GM21367 (cell line): ENCODE measurements around the gene TMEM106B.
A peak's percentile ranks its signal among the peaks of the same experiment; 100 is the strongest.

Experiments
- ATAC-seq: cut with Tn5 transposase; IDR thresholded peaks from one replicate; pipeline ENCODE4 v1.9.1; 2021; ENCODE audit not compliant: unreplicated experiment

Gene TMEM106B

GRCh38 chr7:12226756-12227155 is 15.7 kb downstream of the TMEM106B start:
- no peak for ATAC-seq

- ATAC-seq = no peak
These were observed 16.9 kb downstream of the TMEM106B start for GRCh38 chr7:12228024-12228423.

GRCh38 chr7:12229046-12229445 is 18.0 kb downstream of the TMEM106B start:
- ATAC-seq = no peak

- ATAC-seq = no peak
These were observed 20.0 kb downstream of the TMEM106B start for GRCh38 chr7:12231097-12231496.

- ATAC-seq = peak; percentile 64
These were observed 22.1 kb downstream of the TMEM106B start for GRCh38 chr7:12233175-12233574.

- ATAC-seq = no peak
These were observed 23.3 kb downstream of the TMEM106B start for GRCh38 chr7:12234334-12234865.

GRCh38 chr7:12235970-12236369 is 24.9 kb downstream of the TMEM106B start:
- no peak for ATAC-seq

GRCh38 chr7:12237007-12237406 is 25.9 kb downstream of the TMEM106B start:
- ATAC-seq = no peak

- no peak for ATAC-seq
These were observed 28.7 kb downstream of the TMEM106B start for GRCh38 chr7:12239806-12240205.

- ATAC-seq = peak; percentile 51
These were observed 33.0 kb downstream of the TMEM106B start for GRCh38 chr7:12244129-12244528.

- ATAC-seq = no peak
These were observed 33.6 kb downstream of the TMEM106B start for GRCh38 chr7:12244694-12245093.

- ATAC-seq = no peak
These were observed 38.6 kb downstream of the TMEM106B start for GRCh38 chr7:12249706-12250105.

GRCh38 chr7:12250232-12250631 is 39.1 kb downstream of the TMEM106B start:
- no peak for ATAC-seq

- ATAC-seq = no peak
These were observed 45.0 kb downstream of the TMEM106B start for GRCh38 chr7:12256090-12256489.

- peak; percentile 100 for ATAC-seq
These were observed 46.5 kb downstream of the TMEM106B start for GRCh38 chr7:12257582-12257981.

GRCh38 chr7:12258074-12258473 is 47.0 kb downstream of the TMEM106B start:
- ATAC-seq = no peak

GRCh38 chr7:12267542-12267941 is 56.4 kb downstream of the TMEM106B start:
- ATAC-seq = no peak

GRCh38 chr7:12269100-12269895 is 58.2 kb downstream of the TMEM106B start:
- no peak for ATAC-seq

- ATAC-seq = no peak
These were observed 69.9 kb downstream of the TMEM106B start for GRCh38 chr7:12281038-12281437.

GRCh38 chr7:12287901-12288300 is 76.8 kb downstream of the TMEM106B start:
- ATAC-seq = no peak

- ATAC-seq = no peak
These were observed 78.9 kb downstream of the TMEM106B start for GRCh38 chr7:12289996-12290395.

- ATAC-seq = no peak
These were observed 79.7 kb downstream of the TMEM106B start for GRCh38 chr7:12290761-12291160.

GRCh38 chr7:12291870-12292269 is 80.8 kb downstream of the TMEM106B start:
- ATAC-seq = peak; percentile 40
